Upper lobe of right lung (tissue), 1 donor: Measurements from ENCODE around the gene COL3A1. TPM values are rescaled to one million over a fixed set of nuclear protein-coding genes. Genes with fewer than 3 reads are reported as not detected.

Experiments used
- ATAC-seq: fragments of 200-7000 bp; cut with Tn5 transposase; one replicate; pipeline ENCODE4 v1.9.1; 2020; ENCODE audit warnings: mild to moderate bottlenecking, moderate library complexity
- DNase-seq: peaks from one replicate; pipeline ENCODE4 v3.0.0-alpha.2; 2020
- H3K27ac ChIP-seq: fragments of 200-600 bp; one replicate; pipeline ENCODE4 v1.8.0; 2022
- H3K27me3 ChIP-seq: fragments of 200-600 bp; one replicate; pipeline ENCODE4 v1.8.0; 2022; ENCODE audit warnings: mild to moderate bottlenecking
- H3K36me3 ChIP-seq: fragments of 200-600 bp; one replicate; pipeline ENCODE4 v1.8.0; 2022
- H3K4me1 ChIP-seq: fragments of 200-600 bp; one replicate; pipeline ENCODE4 v1.8.0; 2022
- H3K4me3 ChIP-seq: fragments of 200-600 bp; one replicate; pipeline ENCODE4 v1.8.0; 2022; ENCODE audit warnings: mild to moderate bottlenecking
- H3K9me3 ChIP-seq: fragments of 200-600 bp; one replicate; pipeline ENCODE4 v1.8.0; 2022
- CTCF ChIP-seq: fragments of 200-600 bp; IDR thresholded peaks from one replicate; pipeline ENCODE4 v1.8.0; 2022; ENCODE audit warnings: antibody characterized with exemption
- intact Hi-C: fragments of 100-400 bp; cut with DNase I; formaldehyde crosslinking; loops from one replicate; pipeline ENCODE4 v1.11.0; 2022
- total RNA-seq: library from RNA; stranded (reverse); fragmentation: NEBNext Ultra II Directional; extraction: Animal tissue kit (Norgen Biotek cat#: 25700); gene quantifications from one replicate; pipeline ENCODE4 v1.2.1, GENCODE V29; 2021
- donor health status: DM: no; HTN: yes; CAD: no; lungs with severe emphysema.

COL3A1 gene
- total RNA-seq, 1 donor from 2014 or later: 188 TPM

GRCh38 chr2:189008555-189009262, 34.5 kb downstream of the COL3A1 start:
- no peak for DNase-seq
- no peaks in the 10 kb centered on the region for H3K9me3 ChIP-seq
- H3K27me3 ChIP-seq: no peaks in the 10 kb centered on the region
- peaks cover 32% of the 10 kb centered on the region for H3K36me3 ChIP-seq
- no peak overlapping the region for H3K4me3 ChIP-seq
- intact Hi-C loops: no loop called here
- no peaks in the 10 kb centered on the region for H3K4me1 ChIP-seq
- H3K27ac ChIP-seq: no peak overlapping the region
- no peak for TF ChIP-seq CTCF
- ATAC-seq: no peak

- no peaks in the 10 kb centered on the region for H3K27me3 ChIP-seq
- intact Hi-C loops: no loop called here
- H3K4me1 ChIP-seq: no peaks in the 10 kb centered on the region
- DNase-seq (no peak), ATAC-seq (no peak)
- H3K36me3 ChIP-seq: peaks cover 23% of the 10 kb centered on the region
- H3K4me3 ChIP-seq: no peak overlapping the region
- no peaks in the 10 kb centered on the region for H3K9me3 ChIP-seq
- no peak overlapping the region for H3K27ac ChIP-seq
- TF ChIP-seq CTCF: no peak
Measured at GRCh38 chr2:189010536-189010935, 36.4 kb downstream of the COL3A1 start.

DNA sequence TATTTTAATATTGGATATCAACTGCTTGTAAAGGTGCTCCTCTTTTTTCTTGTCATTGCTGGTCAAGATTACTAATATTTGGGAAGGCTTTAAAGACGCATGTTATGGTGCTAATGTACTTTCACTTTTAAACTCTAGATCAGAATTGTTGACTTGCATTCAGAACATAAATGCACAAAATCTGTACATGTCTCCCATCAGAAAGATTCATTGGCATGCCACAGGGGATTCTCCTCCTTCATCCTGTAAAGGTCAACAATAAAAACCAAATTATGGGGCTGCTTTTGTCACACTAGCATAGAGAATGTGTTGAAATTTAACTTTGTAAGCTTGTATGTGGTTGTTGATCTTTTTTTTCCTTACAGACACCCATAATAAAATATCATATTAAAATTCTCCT, 38.2 kb downstream of the COL3A1 start:
- DNase-seq (no peak), ATAC-seq (no peak)
- no peaks in the 10 kb centered on the region for H3K4me1 ChIP-seq
- no peak overlapping the region for H3K27ac ChIP-seq
- H3K9me3 ChIP-seq: no peaks in the 10 kb centered on the region
- no peak overlapping the region for H3K4me3 ChIP-seq
- TF ChIP-seq CTCF: no peak
- H3K27me3 ChIP-seq: no peaks in the 10 kb centered on the region
- H3K36me3 ChIP-seq: peaks cover 17% of the 10 kb centered on the region
- intact Hi-C loops: no loop called here

DNA sequence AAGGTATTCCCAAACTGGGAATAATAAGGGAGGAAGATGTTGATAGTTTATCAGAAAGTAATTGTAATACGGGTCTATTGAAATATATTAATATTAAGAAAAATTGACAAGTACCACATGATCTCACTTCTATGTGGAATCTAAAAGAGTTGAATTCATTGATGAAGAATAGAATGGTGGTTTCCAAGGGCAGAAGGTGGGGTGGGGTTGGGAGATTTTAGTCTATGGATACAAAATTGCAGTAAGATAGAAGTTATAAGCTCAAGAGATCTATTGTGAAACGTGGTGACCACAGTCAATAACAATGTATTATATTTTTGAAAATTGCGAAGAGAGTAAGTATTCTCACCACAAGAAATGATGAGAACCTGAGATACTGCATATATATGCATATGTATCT, 38.9 kb downstream of the COL3A1 start:
- H3K4me3 ChIP-seq: no peak overlapping the region
- intact Hi-C loops: no loop called here
- no peak for ATAC-seq
- H3K4me1 ChIP-seq: no peaks in the 10 kb centered on the region
- H3K9me3 ChIP-seq: no peaks in the 10 kb centered on the region
- H3K36me3 ChIP-seq: peaks cover 17% of the 10 kb centered on the region
- no peak for DNase-seq
- no peak for TF ChIP-seq CTCF
- H3K27ac ChIP-seq: no peak overlapping the region
- no peaks in the 10 kb centered on the region for H3K27me3 ChIP-seq

- H3K27ac ChIP-seq: no peak overlapping the region
- no peak for DNase-seq
- intact Hi-C loops: no loop called here
- peaks cover 17% of the 10 kb centered on the region for H3K36me3 ChIP-seq
- no peaks in the 10 kb centered on the region for H3K4me1 ChIP-seq
- no peak for TF ChIP-seq CTCF
- no peaks in the 10 kb centered on the region for H3K27me3 ChIP-seq
- no peak for ATAC-seq
- no peak overlapping the region for H3K4me3 ChIP-seq
- no peaks in the 10 kb centered on the region for H3K9me3 ChIP-seq
Measured at GRCh38 chr2:189013671-189014448, 39.7 kb downstream of the COL3A1 start.
